H1 (cell line): ENCODE data around the gene LTB4R. TPM values are rescaled to one million over a fixed set of nuclear protein-coding genes. Genes with fewer than 3 reads are reported as not detected.

Experiments
- CTCF ChIA-PET: fragments of 300-600 bp; sonication (Branson Sonifier 250); formaldehyde crosslinking; loops from one replicate; lab custom pipeline; 2021; ENCODE audit not compliant: partially characterized antibody; lab: Charles Lee
- POLR2A ChIA-PET: fragments of 300-600 bp; sonication (Branson Sonifier 250); formaldehyde crosslinking; loops from one replicate; lab custom pipeline; 2021; ENCODE audit warnings: inconsistent platforms; ENCODE audit not compliant: partially characterized antibody; lab: Charles Lee
- DNase-seq, 2 experiments: peaks; one replicate each; pipeline versions ENCODE4 v3.0.0 to v3.0.0-alpha.2; 2010 to 2022; ENCODE audit warnings: low spot score in 2 of 2, low read depth in 1 of 2, mixed read lengths in 1 of 2
- FAIRE-seq: peaks from 2 replicates; lab custom pipeline; 2011; peaks lifted over from hg19 to GRCh38; lab: Jason Lieb, UNC
- H2AFZ ChIP-seq: 2 replicates; pipeline ENCODE4 v1.8.1; 2012; ENCODE audit warnings: low read length, inconsistent platforms
- H2AK5ac ChIP-seq: 2 replicates; pipeline ENCODE4 v1.6.1; 2013; ENCODE audit warnings: low read depth, low read length
- H2BK120ac ChIP-seq: replicated peaks from 2 replicates; pipeline ENCODE3; 2013; ENCODE audit warnings: low read depth, low read length, inconsistent platforms
- H2BK12ac ChIP-seq: 2 replicates; pipeline ENCODE4 v1.6.1; 2013; ENCODE audit warnings: low read depth, low read length
- H2BK15ac ChIP-seq: 2 replicates; pipeline ENCODE4 v1.6.1; 2013; ENCODE audit warnings: low read length
- H2BK20ac ChIP-seq: 2 replicates; pipeline ENCODE4 v1.6.1; 2013; ENCODE audit warnings: low read length
- H2BK5ac ChIP-seq: 2 replicates; pipeline ENCODE4 v1.6.1; 2013; ENCODE audit warnings: low read depth, low read length
- H3K14ac ChIP-seq: 2 replicates; pipeline ENCODE4 v1.6.1; 2013; ENCODE audit warnings: inconsistent platforms; ENCODE audit not compliant: insufficient read length
- H3K18ac ChIP-seq: 2 replicates; pipeline ENCODE4 v1.6.1; 2013; ENCODE audit warnings: low read length; ENCODE audit errors: extremely low read depth
- H3K23ac ChIP-seq: 2 replicates; pipeline ENCODE4 v1.6.1; 2013; ENCODE audit warnings: inconsistent platforms; ENCODE audit not compliant: insufficient read length
- H3K23me2 ChIP-seq: 2 replicates; pipeline ENCODE4 v1.6.1; 2013; ENCODE audit warnings: low read depth, low read length
- H3K27ac ChIP-seq: 2 replicates; pipeline ENCODE4 v1.6.1; 2011; ENCODE audit warnings: low read depth, low read length, inconsistent platforms
- H3K27me3 ChIP-seq, 4 experiments: replicated peaks in 1 of 4; 1 replicate in 1 of 4; 2 replicates in 3 of 4; pipeline versions ENCODE4 v1.6.1 to v1.8.1; 2011 to 2013; ENCODE audit warnings: low read length in 3 of 4, mild to moderate bottlenecking in 3 of 4, inconsistent platforms in 2 of 4, mixed read lengths in 2 of 4, moderate library complexity in 1 of 4; ENCODE audit not compliant: control insufficient read depth in 3 of 4, insufficient read depth in 3 of 4; ENCODE audit errors: extremely low read depth in 1 of 4
- H3K36me3 ChIP-seq, 4 experiments: 2 replicates each; pipeline versions ENCODE4 v1.6.1 to v1.8.1; 2011 to 2013; ENCODE audit warnings: mild to moderate bottlenecking in 4 of 4, low read length in 3 of 4, moderate library complexity in 2 of 4, control low read depth in 1 of 4, inconsistent platforms in 1 of 4; ENCODE audit not compliant: insufficient read depth in 4 of 4, control insufficient read depth in 2 of 4
- H3K4ac ChIP-seq: replicated peaks from 2 replicates; pipeline ENCODE3; 2013; ENCODE audit warnings: low read length, low read depth, mixed read lengths, inconsistent platforms; ENCODE audit not compliant: insufficient read length
- H3K4me1 ChIP-seq, 4 experiments: replicated peaks in 1 of 4; 1 replicate in 1 of 4; 2 replicates in 3 of 4; pipeline versions ENCODE4 v1.6.1 to v1.8.1; 2011 to 2013; ENCODE audit warnings: low read length in 3 of 4, inconsistent platforms in 2 of 4, mixed read lengths in 1 of 4; ENCODE audit not compliant: insufficient read depth in 4 of 4, control insufficient read depth in 3 of 4
- H3K4me2 ChIP-seq, 2 experiments: 2 replicates each; pipeline versions ENCODE4 v1.6.1 to v1.8.1; 2011 to 2013; ENCODE audit warnings: low read depth in 2 of 2, low read length in 2 of 2, control low read depth in 1 of 2, inconsistent platforms in 1 of 2, mild to moderate bottlenecking in 1 of 2; ENCODE audit not compliant: insufficient read depth in 1 of 2
- H3K4me3 ChIP-seq, 4 experiments: fragments of 200-600, 300-600 bp in 1 of 4; sonication (generic), shearing (Covaris generic), sonication (Bioruptor Twin) in 1 of 4; 2 replicates each; pipeline versions ENCODE4 v1.5.1 to v1.8.1; 2011 to 2016; ENCODE audit warnings: low read length in 4 of 4, low read depth in 3 of 4, control low read depth in 2 of 4, inconsistent platforms in 2 of 4, mild to moderate bottlenecking in 2 of 4, mixed read lengths in 1 of 4, moderate library complexity in 1 of 4; ENCODE audit not compliant: insufficient read depth in 2 of 4; ENCODE audit errors: extremely low read depth in 1 of 4
- H3K56ac ChIP-seq: replicated peaks from 2 replicates; pipeline ENCODE3; 2013; ENCODE audit warnings: low read depth, mild to moderate bottlenecking, mixed read lengths, low read length, inconsistent platforms; ENCODE audit not compliant: insufficient read length
- H3K79me1 ChIP-seq: 2 replicates; pipeline ENCODE4 v1.6.1; 2013; ENCODE audit warnings: low read depth, low read length, control low read depth
- H3K79me2 ChIP-seq, 2 experiments: 2 replicates each; pipeline versions ENCODE4 v1.6.1 to v1.8.1; 2012 to 2013; ENCODE audit warnings: low read length in 2 of 2, mild to moderate bottlenecking in 2 of 2, inconsistent platforms in 1 of 2; ENCODE audit not compliant: insufficient read depth in 2 of 2, control insufficient read depth in 1 of 2
- H3K9ac ChIP-seq, 4 experiments: replicated peaks in 1 of 4; 1 replicate in 1 of 4; 2 replicates in 3 of 4; pipeline versions ENCODE4 v1.6.1 to v1.8.1; 2011 to 2013; ENCODE audit warnings: low read depth in 3 of 4, low read length in 3 of 4, control low read depth in 2 of 4, mild to moderate bottlenecking in 2 of 4, moderate library complexity in 2 of 4, inconsistent platforms in 1 of 4; ENCODE audit errors: extremely low read depth in 1 of 4
- H3K9me3 ChIP-seq, 2 experiments: 2 replicates each; pipeline versions ENCODE4 v1.6.1 to v1.8.1; 2012 to 2013; ENCODE audit warnings: mild to moderate bottlenecking in 2 of 2, moderate library complexity in 2 of 2, control low read depth in 1 of 2, inconsistent platforms in 1 of 2, low read depth in 1 of 2, low read length in 1 of 2, mixed read lengths in 1 of 2; ENCODE audit not compliant: insufficient read depth in 2 of 2
- H4K20me1 ChIP-seq, 2 experiments: replicated peaks in 1 of 2; 2 replicates each; pipeline versions ENCODE3 to v1.8.1; 2011 to 2013; ENCODE audit warnings: inconsistent platforms in 2 of 2, low read length in 2 of 2, mild to moderate bottlenecking in 1 of 2; ENCODE audit not compliant: insufficient read depth in 2 of 2, control insufficient read depth in 1 of 2
- H4K5ac ChIP-seq: 2 replicates; pipeline ENCODE4 v1.6.1; 2013; ENCODE audit warnings: low read length, low read depth, mixed read lengths, inconsistent platforms; ENCODE audit not compliant: insufficient read length
- H4K8ac ChIP-seq: 2 replicates; pipeline ENCODE4 v1.8.0; 2013; ENCODE audit warnings: mild to moderate bottlenecking, moderate library complexity, low read length, inconsistent platforms; ENCODE audit not compliant: insufficient read depth; ENCODE audit errors: extremely low read depth
- H4K91ac ChIP-seq: replicated peaks from 2 replicates; pipeline ENCODE3; 2013; ENCODE audit warnings: low read length, mixed read lengths, inconsistent platforms; ENCODE audit not compliant: insufficient read length
- CTBP2 ChIP-seq: IDR thresholded peaks from 2 replicates; pipeline ENCODE4 v1.7.0; 2011; ENCODE audit warnings: borderline replicate concordance, mild to moderate bottlenecking, moderate library complexity, mixed read lengths, low read length; ENCODE audit not compliant: insufficient read depth, insufficient read length
- E2F6 ChIP-seq: IDR thresholded peaks from 2 replicates; pipeline ENCODE4 v1.6.1; 2012; ENCODE audit warnings: inconsistent platforms
- FOSL1 ChIP-seq: IDR thresholded peaks from 2 replicates; pipeline ENCODE4 v1.6.1; 2011; ENCODE audit warnings: mild to moderate bottlenecking, low read depth, low read length, moderate library complexity; ENCODE audit not compliant: insufficient read depth
- JUN ChIP-seq: IDR thresholded peaks from 2 replicates; pipeline ENCODE4 v1.6.1; 2011; ENCODE audit warnings: low read depth, mild to moderate bottlenecking, improper control_type of control experiment, low read length
- RFX5 ChIP-seq: IDR thresholded peaks from 2 replicates; pipeline ENCODE4 v1.6.1; 2011; ENCODE audit warnings: low read depth, low read length, improper control_type of control experiment, borderline replicate concordance
- SIRT6 ChIP-seq: IDR thresholded peaks from one replicate; pipeline ENCODE4 v1.7.1; 2012; ENCODE audit warnings: low read length, inconsistent platforms
- SUZ12 ChIP-seq: fragments of 200-600 bp; sonication (generic); IDR thresholded peaks from 2 replicates; pipeline ENCODE4 v1.6.1; 2012; ENCODE audit warnings: mild to moderate bottlenecking, inconsistent platforms, low read length, moderate library complexity, mixed read lengths
- WGBS, 2 experiments: shearing (Covaris generic) in 1 of 2; methylation state at CpG; one replicate each; pipeline versions ENCODE4 v1.1.6 to v1.1.7; 2013 to 2015; ENCODE audit warnings: low lambda C conversion rate in 2 of 2, mixed read lengths in 2 of 2, inconsistent platforms in 1 of 2, low coverage in 1 of 2, missing lambda C conversion rate in 1 of 2; ENCODE audit not compliant: insufficient replicate concordance in 2 of 2, insufficient coverage in 1 of 2, insufficient read length in 1 of 2; ENCODE audit errors: extremely low coverage in 1 of 2, missing lambda C conversion rate in 1 of 2; 5-methylcytosine and 5-hydroxymethylcytosine counted together
- polyA plus RNA-seq, 7 experiments: library from polyadenylated mRNA; depleted of rRNA in 3 of 7; stranded (reverse) in 5 of 7; unstranded in 2 of 7; fragments of >200 nt in 5 of 7; fragments of 200-250 nt in 2 of 7; gene quantifications; 1 replicate in 5 of 7; 2 replicates in 1 of 7; 4 replicates in 1 of 7; pipeline versions ENCODE4 v1.2.1 to v1.2.3, GENCODE V29; 2011 to 2013; ENCODE audit warnings: missing spikeins in 2 of 7, mixed read lengths in 2 of 7
- total RNA-seq: library from RNA; stranded (reverse); fragmentation: NEBNext Ultra II Directional; extraction: Animal tissue kit (Norgen Biotek cat#: 25700); gene quantifications from 2 replicates; pipeline ENCODE4 v1.2.1, GENCODE V29; 2021

The LTB4R gene
- total and polyA plus RNA-seq, 2 of the 8 experiments (the other 6 are each of a cell fraction or from before 2014, with no cell fraction given): 4.1 to 6.7 TPM

- Histone ChIP-seq H2AK5ac (no peak within 1 kb of the TSS), H3K9ac (no peak within 1 kb of the TSS), H3K27ac (no peak within 1 kb of the TSS), H2BK12ac (0 out of 2 replicates have a peak within 1 kb of the TSS, but pooled peaks have one; percentile 27), H4K8ac (peak within 1 kb of the TSS; percentile 62), H3K4me2 (no peak within 1 kb of the TSS), H4K20me1 (peaks cover 0 to 4% of the 10 kb centered on the region in 2 experiments), H2BK20ac (no peak within 1 kb of the TSS), H3K79me2 (no peaks in the 10 kb centered on the region), H3K9me3 (no peaks in the 10 kb centered on the region), H3K14ac (no peak within 1 kb of the TSS), H3K18ac (no peak within 1 kb of the TSS; the same call in none of the 2 replicates), H2BK120ac (peak within 1 kb of the TSS; percentile 22), H3K56ac (no peak within 1 kb of the TSS), H3K36me3 (no peaks in the 10 kb centered on the region; a peak in 3 of 8 replicates), H3K4ac (no peak within 1 kb of the TSS), H2BK15ac (no peak within 1 kb of the TSS), H3K27me3 (no peaks in the 10 kb centered on the region; a peak in 1 of 7 replicates), H3K23me2 (0 out of 2 replicates have a peak, but pooled peaks cover 1% of the 10 kb centered on the region), H2AFZ (no peak within 1 kb of the TSS), H3K23ac (no peak within 1 kb of the TSS), H3K79me1 (no peaks in the 10 kb centered on the region), H4K91ac (no peak within 1 kb of the TSS), H2BK5ac (no peak within 1 kb of the TSS), H4K5ac (no peak within 1 kb of the TSS), H3K4me1 (peaks cover 0 to 2% (median 0%) of the 10 kb centered on the region in 4 experiments; a peak in 1 of 7 replicates), H3K4me3 (no peak within 1 kb of the TSS)
- ChIA-PET POLR2A (interaction anchor here (0.8 to 2.5 kb wide), 13 partner anchors 8 to 160 kb away, joined by 3 to 13 read pairs (median 3); partner anchors contain the start of genes CIDEB, RABGGTA, TINF2 and TM9SF1), CTCF (interaction anchor here (0.7 to 6.2 kb wide), 10 partner anchors 8 to 69 kb away, joined by 3 to 30 read pairs (median 8); partner anchors contain the start of genes RABGGTA and TINF2)
- 86% methylated on average over 12 of the region's 14 CpGs; no CpG with 5 or more reads in 1 of the 2 experiments for WGBS, 2 experiments
- FAIRE-seq (no peak), DNase-seq (peak in 1 of 2 experiments; percentile 56)
- TF ChIP-seq RFX5 (no peak), CTBP2 (no peak), SUZ12 (no peak), E2F6 (no peak), SIRT6 (no peak), FOSL1 (no peak), JUN (no peak)
Observed at GRCh38 chr14:24262821-24263733, 48.2 kb upstream of the LTB4R start, which contains the start of gene TGM1. Gene TGM1 (minus strand): TSS chr14:24263177. CDS start chr14:24262352, 825 bp downstream.
